ENCODE data around the gene SPECC1L. TPM values are rescaled to one million over a fixed set of nuclear protein-coding genes. Genes with fewer than 3 reads are reported as not detected.
"Not testable (repeated sequence)": the region's sequence is repeated elsewhere in the genome, so short reads cannot be mapped to it uniquely, and the experiment has no call there.

Gene SPECC1L
- total RNA-seq, 4 donors from 2014 or later, result 63.6 to 116 (median 90.1) TPM

GRCh38 chr22:24240381-24240780, 30.2 kb upstream of the SPECC1L start:
- Histone ChIP-seq H3K27ac (replicated peaks in 1 of 4) (no peak overlapping the region), H3K9me3 (no peaks in the 10 kb centered on the region), H3K27me3 (no peaks in the 10 kb centered on the region), H3K4me3 (no peak overlapping the region), H3K36me3 (peaks cover 0 to 12% (median 0%) of the 10 kb centered on the region in 4 donors), H3K4me1 (peaks cover 10 to 29% (median 25%) of the 10 kb centered on the region in 4 donors)
- no peak for TF ChIP-seq POLR2A (IDR thresholded peaks at IDR 0.05; ENCODE audit: low read depth)
- no peak for TF ChIP-seq EP300 (IDR thresholded peaks at IDR 0.05)
- no peak for TF ChIP-seq POLR2AphosphoS5 (IDR thresholded peaks at IDR 0.05)
- no peak for TF ChIP-seq CTCF (IDR thresholded peaks at IDR 0.05)
- WGBS, result 92% methylated on average over 6 of the region's 6 CpGs
- DNase-seq (ENCODE audit: extremely low spot score), result no peak
- intact Hi-C loops (cut with DNase I), result loop anchor here (10.0 kb wide), 1 partner anchor 286 kb away; no protein-coding TSS in a partner anchor

- not testable (repeated sequence) for H3K9me3 ChIP-seq; H3K27ac ChIP-seq (replicated peaks in 1 of 4); H3K27me3 ChIP-seq; H3K4me3 ChIP-seq; H3K36me3 ChIP-seq; DNase-seq (ENCODE audit: extremely low spot score)
- intact Hi-C loops (cut with DNase I), result loop anchor here (10.0 kb wide), 1 partner anchor 286 kb away; no protein-coding TSS in a partner anchor
- peaks cover 15 to 36% (median 32%) of the 10 kb centered on the region in 4 donors for H3K4me1 ChIP-seq
- WGBS, result 83% methylated on average over 9 of the region's 9 CpGs
Observed at GRCh38 chr22:24240985-24241692, 29.5 kb upstream of the SPECC1L start.

- H3K27ac ChIP-seq (replicated peaks in 1 of 4), result peak overlapping the region in 2 of 4 donors; percentile 21 to 86
- DNase-seq (ENCODE audit: extremely low spot score), result not testable (repeated sequence)
Observed at GRCh38 chr22:24243417-24243816, 27.2 kb upstream of the SPECC1L start.

GRCh38 chr22:24244144-24244787, 26.4 kb upstream of the SPECC1L start:
- Histone ChIP-seq H3K36me3 (no peaks in the 10 kb centered on the region), H3K4me1 (peaks cover 35 to 56% (median 53%) of the 10 kb centered on the region in 4 donors), H3K4me3 (peak overlapping the region; percentile 37 to 60 (median 44)), H3K27me3 (no peaks in the 10 kb centered on the region), H3K27ac (replicated peaks in 1 of 4) (peak overlapping the region; percentile 57 to 86 (median 78)), H3K9me3 (no peaks in the 10 kb centered on the region)
- no peak for DNase-seq (ENCODE audit: extremely low spot score)
- TF ChIP-seq POLR2AphosphoS5 (IDR thresholded peaks at IDR 0.05) (no peak), EP300 (IDR thresholded peaks at IDR 0.05) (no peak), CTCF (IDR thresholded peaks at IDR 0.05) (no peak), POLR2A (IDR thresholded peaks at IDR 0.05; ENCODE audit: low read depth) (no peak)
- WGBS, result 39% methylated on average over 19 of the region's 19 CpGs
- intact Hi-C loops (cut with DNase I), result loop anchor here (10.0 kb wide), 1 partner anchor 289 kb away; no protein-coding TSS in a partner anchor

More at GRCh38 chr22:24243417-24243816, 27.2 kb upstream of the SPECC1L start:
- peak overlapping the region; percentile 37 to 60 (median 44) for H3K4me3 ChIP-seq
- not testable (repeated sequence) for H3K36me3 ChIP-seq, H3K27me3 ChIP-seq, H3K9me3 ChIP-seq
- WGBS, result 68% methylated on average over 3 of the region's 3 CpGs
- peaks cover 35 to 56% (median 53%) of the 10 kb centered on the region in 4 donors for H3K4me1 ChIP-seq
- TF ChIP-seq POLR2AphosphoS5 (IDR thresholded peaks at IDR 0.05), result peak in 1 of 2 donors; percentile 32
- intact Hi-C loops (cut with DNase I), result loop anchor here (10.0 kb wide), 1 partner anchor 289 kb away; no protein-coding TSS in a partner anchor

GRCh38 chr22:24245030-24245431, 25.6 kb upstream of the SPECC1L start, which contains the start of gene GGT5:
Gene GGT5, minus strand, starts transcription at chr22:24245082. Its CDS starts 357 bp downstream, at chr22:24244725.
- H3K27ac ChIP-seq (replicated peaks in 1 of 4), result peak within 1 kb of the TSS; percentile 68 to 86 (median 79)
- no CpG with 5 or more reads among the region's 12 CpGs for WGBS
- TF ChIP-seq POLR2AphosphoS5 (IDR thresholded peaks at IDR 0.05), result peak in 1 of 2 donors; percentile 56
- H3K9me3 ChIP-seq; H3K36me3 ChIP-seq; H3K27me3 ChIP-seq; DNase-seq (ENCODE audit: extremely low spot score): not testable (repeated sequence)
- intact Hi-C loops (cut with DNase I), result loop anchor here (10.0 kb wide), 1 partner anchor 290 kb away; no protein-coding TSS in a partner anchor
- peak within 1 kb of the TSS; percentile 37 to 60 (median 44) for H3K4me3 ChIP-seq
- H3K4me1 ChIP-seq, result peaks cover 35 to 56% (median 53%) of the 10 kb centered on the region in 4 donors
